ENCODE results near the gene ITM2B.
"Not testable (repeated sequence)": the region's sequence is repeated elsewhere in the genome, so short reads cannot be mapped to it uniquely, and the experiment has no call there.

The ITM2B gene

DNA sequence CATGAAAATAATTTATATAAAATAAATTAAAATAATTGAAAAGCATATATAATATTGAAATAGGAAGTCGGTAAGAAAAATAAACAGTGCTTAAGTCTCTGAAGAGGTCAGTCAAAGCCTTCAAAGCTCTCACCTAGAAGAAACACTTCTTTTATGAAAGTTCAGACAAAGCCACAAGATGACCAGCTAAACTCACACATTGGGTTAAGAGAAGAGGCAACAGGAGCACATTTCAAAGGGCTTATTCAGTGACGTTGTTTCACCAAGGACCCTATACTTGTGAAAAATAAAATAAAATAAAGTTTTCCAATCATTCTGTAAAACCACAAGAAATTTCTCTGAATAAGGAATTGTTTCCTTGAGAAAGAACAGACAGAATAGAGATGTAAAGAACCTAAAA, 2.5 kb upstream of the ITM2B start:
- DNase-seq: no peak

DNA sequence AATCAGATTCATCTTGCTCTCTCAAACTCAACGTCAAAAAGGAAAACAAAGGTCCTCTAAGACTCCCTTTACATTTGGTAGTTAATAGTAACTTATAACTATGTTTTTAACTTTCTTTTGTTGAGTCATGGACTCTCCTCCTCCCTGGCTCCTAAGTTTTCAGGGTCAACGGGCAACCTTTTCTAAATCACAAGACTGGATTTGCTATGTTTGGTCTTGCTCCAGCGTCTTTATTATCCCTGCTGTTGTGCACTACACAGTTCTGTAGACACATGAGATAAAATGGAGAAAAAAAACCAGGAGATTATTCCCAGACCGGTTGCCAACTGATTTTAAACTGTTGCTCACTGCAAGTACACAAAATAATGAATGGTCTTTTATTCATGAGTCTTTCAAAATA, 1.9 kb upstream of the ITM2B start:
- DNase-seq: no peak

DNA sequence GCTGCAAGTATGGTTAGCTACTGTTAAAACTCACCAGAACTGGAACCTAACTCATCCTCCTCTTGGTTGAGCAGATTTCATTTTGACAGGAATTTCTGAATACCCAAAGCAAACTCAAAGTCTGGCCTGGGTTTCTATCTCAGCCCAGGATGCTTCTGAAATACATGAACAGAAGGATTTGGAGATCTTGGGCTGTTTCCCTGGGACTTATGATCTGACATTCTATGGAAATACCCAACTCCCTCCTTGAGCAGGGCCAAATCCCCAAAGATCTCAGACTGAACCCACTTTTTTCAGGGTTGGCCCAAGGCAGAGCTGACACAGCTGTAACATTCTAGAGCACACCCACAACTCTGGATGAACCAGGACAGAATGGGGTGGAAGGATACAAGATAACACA, 1.1 kb upstream of the ITM2B start:
- no peak for DNase-seq

DNA sequence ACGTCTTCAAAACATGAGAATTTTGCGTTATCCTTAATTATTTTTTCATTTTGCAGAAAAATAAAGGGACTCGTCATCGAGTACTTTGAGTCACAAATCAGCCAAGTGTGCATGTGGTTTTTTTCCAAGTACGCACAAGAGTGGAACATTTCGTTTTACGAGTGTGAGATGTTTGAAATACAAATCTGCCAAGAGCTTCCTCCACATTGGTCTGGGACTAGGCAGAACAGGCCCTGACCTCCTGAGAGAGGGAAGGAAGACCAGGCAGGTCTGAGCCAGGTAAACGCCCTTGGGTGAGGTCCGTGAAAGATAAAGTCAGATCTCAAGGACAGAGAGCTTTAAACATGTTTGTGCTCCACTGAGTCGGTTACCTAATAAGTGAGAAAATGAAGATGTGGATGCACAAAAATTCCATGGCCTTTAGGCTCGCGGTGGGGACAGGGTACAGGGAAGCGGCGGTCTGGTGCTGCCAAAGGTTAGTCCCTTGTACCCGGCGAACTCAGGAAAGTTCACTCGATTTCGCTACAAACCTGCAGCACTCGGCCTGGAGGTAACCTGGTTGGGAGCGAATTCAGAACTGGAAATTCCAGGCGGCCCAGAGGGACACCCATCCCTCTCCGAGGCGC, 473 bp upstream of the ITM2B start:
- DNase-seq: no peak

DNA sequence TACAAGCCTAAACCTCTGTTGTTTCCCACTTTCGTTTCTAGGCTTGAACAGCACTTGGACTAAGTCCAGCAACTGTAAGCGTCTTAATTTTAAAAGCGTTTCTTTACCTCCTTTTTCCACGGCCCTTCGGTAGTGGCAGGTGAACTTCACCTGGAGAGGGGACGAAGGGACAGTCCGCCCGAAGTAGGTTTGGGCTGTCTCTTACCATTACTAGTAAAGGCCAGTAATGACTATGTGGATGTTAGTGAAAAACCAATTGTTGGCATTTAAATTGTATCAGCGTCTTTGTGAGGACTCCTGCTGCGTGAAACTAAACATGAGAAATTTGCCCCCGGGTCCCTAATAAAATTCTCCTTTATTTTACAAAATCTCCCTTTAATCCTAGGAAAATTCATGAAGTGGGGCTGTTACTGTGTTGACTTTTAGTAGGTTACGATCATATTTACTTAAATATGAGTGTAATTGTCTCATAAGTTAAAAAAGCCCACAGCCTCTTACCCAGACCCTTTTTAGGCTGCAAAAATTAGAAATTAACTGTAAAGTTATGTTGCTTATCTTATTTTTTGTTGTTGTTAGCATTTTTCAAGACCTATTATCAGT, 983 bp downstream of the ITM2B start:
- no peak for DNase-seq

DNA sequence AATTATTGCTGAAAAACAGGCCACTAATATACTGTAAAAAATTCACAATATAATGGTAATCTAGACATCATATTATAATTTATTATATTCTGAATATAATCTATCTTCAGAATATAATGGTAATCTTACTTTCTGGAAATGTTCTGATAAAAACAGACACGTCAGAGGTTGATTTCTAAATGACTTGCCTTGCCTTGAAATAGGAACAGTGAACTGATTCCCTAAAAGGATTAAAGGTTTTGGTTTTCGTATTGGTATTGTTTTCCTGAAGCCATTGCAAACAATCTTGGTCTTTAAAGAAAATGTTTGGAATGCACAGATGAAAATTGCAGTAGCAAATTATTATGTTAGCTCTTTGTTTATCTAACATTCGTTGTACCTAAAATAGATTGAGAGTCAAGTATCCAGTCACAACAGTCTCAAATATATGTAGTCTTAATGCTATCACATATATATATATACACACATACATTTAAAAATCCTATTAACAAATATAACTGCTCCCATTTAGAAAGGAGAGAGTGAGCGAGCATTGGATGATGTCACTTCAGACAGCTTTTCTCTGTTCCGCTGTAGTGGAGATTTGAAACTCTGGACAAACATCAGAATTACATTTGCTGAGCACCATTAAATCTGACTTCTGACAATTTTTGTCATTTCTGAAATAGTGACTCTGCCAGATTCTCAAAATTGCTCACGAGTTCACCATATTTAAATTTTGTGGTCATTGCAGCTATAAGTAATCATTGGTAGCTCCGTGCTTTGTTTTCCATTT, 1.7 kb downstream of the ITM2B start:
- DNase-seq: no peak

DNA sequence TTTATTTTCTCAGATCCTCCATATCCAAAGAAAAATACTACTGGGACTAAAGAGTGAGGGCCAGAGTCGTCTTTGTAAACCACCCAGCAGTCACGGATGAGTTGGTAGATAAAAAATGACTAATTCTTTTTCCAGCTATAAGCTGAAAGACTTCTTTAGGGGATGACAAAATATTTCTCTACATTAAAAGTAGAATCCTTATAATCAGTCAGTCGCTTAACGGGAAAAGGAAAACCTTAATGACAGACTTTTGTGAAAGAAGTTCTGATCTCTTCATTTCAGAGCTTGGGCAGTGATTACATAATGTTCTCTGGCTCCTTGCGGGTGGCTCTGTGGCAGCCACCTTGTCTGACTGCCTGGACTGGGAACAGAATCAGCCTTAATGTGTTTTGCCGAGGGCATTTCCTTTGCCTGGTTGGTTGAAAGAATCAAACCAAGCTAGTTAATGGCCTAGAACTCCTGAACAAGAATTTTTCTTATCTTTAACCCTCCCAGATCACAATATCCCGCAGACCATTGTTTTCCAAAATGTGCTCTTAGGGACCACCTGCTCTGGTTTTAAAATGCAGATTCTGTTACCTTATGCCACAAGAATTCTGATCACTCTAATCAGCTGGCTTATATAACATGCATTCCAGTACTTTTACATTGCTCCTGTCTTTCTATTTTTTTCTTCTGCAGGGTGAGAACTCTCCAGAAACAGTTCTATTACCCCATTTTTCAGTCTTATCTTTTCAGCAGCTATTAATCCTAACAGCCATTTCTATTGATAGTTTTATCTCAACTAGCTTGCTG, 2.5 kb downstream of the ITM2B start:
- no peak for DNase-seq

DNA sequence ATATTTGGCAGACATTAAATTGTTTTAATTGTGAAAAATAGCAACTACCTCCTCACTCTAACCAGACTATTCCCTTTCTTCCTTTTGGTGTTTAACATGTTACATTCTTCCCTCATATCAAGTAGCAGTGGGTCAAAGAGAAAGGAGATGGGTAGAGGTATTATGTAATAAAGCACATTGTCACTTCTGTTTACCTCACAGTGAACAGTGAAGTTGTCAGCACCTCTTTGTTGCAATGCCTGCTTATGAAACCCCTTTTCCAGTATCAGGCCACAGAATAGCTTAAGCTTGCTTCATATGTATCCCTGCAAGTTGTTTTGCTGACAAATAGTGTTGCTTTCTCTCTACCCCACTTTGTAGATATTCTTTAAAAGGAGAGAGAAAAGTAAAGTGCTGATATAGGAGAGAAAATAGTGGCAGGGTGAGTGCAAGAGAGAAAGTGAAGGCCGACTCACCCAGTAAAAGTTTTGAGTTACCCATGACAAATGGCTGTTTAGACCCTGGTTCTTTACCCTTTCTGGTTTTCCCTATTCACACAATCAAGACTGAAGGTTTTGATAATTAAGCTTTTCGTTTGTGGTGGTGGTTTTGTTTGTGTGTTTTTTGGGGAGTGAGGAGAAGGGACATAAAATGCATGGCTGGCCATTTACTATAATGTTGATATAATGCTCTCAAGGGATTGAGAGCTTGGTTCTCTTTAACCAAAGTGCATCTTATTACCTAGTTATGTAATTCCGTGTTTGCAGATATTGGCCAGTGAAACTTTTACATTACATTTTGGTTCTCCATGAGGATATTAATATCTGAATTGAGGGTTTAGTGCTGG, 3.7 kb downstream of the ITM2B start:
- DNase-seq: no peak

DNA sequence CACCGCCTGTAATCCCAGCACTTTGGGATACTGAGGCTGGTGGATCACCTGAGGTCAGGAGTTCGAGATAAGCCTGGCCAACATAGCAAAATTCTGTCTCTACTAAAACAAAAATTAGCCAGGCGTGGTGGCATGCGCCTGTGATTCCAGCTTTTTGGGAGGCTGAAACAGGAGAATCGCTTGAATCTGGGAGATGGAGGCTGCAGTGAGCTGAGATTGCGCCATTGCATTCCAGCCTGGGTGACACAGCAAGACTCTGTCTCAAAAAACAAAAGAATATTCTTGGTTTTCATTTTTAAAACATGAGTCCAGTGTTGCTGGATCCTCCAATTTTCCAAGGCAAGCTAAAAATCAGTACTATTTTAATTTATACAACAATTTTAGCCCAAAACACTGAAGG, 6.4 kb downstream of the ITM2B start:
- not testable (repeated sequence) for DNase-seq

DNA sequence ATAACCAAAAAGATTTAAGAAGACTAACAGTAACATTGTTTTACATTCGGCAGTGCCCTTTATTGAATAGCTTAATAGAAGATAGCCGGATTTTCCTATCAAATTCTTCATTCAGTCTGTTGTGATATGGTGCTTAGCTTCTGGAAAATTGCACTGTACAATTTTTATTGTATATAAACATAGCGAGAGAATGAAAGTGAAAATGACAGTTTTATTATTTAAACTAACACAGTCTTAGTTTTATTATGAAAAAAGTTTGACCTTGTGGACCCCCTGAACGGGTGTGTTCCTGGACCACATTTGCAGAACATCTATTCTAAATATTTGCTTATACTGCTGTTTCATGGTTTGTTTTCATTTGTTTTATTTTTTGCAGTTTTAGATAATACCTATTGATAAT, 8.6 kb downstream of the ITM2B start:
- DNase-seq: no peak

DNA sequence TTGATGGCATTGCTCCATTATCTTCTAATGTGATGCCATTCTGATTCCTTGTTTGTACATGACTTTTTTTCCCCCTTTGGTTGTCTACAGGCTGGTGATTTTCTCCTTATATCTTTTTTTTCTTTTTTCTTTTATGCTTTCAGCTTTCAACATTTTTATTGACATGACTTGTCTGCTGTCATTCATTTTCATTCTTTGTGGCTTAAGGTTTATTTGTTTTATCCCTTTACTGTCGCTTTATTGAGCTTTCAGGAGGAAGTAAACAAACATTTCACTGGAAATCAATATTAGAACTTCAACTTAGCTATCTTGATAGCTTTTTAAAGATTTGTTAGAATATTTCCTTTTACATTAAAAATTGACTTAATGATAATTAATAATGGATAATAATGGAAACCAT, 9.7 kb downstream of the ITM2B start:
- DNase-seq: no peak

DNA sequence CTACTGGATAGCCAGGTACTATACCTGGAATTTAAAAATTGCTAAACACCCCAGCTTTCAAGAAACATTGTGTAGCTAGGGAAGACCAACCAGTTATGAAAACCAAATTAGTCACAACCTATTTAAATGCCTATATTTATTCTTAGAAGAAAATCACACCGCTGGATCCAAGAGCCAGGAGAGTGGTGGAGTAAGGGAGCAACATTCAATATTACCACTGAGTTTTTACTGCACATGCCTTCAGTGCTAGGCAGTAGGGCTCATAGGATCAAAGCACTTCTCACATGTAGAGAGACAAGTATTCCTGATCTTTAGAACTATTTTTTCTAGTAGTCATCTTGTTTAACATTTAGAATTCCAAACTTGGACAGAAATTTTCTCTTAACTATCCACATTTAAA, 11.2 kb downstream of the ITM2B start:
- DNase-seq: no peak

DNA sequence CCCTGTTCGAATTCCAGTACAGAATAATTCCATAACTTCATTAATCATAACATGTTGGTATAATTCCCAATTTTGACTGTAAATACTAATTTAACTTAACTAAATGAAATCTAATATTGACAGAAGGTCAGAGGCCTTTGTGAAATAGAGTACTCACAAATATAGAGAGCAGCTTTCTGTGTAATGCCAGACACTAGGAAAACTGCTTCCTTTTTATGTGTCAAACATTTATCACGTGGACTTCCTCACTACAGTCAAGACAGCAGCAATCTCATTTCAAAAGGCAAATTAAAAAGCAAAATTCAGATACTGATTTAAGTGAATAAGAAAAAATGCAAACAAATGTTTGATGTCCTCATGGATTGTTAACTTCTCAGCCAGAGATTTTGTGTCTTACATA, 13.1 kb downstream of the ITM2B start:
- no peak for DNase-seq

DNA sequence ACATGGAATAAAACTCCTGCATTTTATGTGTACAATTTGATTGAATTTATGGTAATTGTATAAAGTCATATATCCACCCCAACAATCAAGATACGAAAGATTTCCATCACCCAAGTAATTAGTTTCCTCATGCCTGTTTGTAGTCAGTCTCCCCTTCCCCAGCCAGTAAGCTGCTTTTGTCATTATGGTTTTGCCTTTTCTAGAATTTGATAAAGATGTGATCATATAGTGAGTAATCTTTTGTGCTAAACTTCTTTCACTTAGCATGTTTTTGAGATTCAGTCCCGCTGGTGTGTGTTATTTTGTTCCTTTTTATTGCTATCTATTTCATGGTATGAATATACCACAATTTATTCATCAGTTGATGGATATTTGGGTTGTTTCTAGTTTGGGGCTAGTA, 16.0 kb downstream of the ITM2B start:
- no peak for DNase-seq

DNA sequence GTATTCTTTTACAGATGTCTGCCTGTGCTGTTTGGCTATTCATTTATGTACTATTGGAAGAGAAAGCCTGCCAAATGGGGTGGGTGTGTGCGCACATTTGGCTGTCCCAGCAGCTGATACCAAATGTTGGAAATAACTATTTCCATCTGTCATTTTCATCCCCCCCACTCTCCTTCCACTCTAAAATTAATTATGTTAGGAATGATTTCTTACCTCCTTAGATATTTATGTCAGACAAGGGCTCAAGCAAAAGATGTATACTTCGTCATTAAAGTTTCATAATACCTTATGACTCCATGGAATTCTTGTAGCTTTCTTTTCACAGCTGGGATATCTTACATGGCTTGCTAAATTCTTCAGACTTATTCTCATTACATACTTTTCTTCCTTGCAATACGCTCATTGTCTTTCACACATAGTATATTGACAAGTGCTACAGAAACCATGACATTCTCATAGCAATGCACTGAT, 18.6 kb downstream of the ITM2B start:
- DNase-seq: no peak

DNA sequence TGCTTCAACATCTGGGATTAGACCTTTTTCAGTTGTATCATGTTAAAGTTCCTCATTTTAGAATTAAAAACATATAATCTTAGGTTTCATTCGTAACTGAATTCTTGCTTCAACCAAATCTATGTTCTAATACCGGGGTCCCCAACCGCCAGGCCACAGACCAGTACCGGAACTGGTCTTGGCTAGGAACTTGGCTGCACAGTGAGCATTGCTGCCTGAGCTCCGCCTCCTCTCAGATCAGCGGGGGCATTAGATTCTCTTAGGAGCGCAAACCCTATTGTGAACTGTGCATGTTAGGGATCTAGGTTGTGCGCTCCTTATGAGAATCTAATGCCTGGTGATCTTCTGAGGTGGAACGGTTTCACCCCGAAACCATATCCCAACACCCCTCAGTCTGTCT, 19.2 kb downstream of the ITM2B start:
- DNase-seq: no peak

DNA sequence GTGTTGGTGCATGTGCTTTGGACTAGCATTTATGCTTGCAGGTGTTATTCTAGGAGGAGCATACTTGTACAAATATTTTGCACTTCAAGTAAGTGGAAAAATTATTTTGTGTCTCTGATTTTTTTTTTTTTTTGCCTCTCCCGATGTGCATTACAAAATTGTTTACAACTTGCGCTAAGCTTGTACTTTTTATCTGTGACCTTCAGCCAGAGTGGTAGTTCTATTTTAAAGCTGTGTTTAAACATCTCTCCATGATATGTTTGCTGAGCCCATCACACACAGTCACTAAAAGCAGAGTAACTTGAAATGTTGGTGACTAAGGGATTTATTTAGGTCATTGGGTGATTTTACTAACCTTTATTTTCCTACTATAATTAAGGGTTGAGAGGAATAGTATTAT, 20.8 kb downstream of the ITM2B start:
- no peak for DNase-seq

DNA sequence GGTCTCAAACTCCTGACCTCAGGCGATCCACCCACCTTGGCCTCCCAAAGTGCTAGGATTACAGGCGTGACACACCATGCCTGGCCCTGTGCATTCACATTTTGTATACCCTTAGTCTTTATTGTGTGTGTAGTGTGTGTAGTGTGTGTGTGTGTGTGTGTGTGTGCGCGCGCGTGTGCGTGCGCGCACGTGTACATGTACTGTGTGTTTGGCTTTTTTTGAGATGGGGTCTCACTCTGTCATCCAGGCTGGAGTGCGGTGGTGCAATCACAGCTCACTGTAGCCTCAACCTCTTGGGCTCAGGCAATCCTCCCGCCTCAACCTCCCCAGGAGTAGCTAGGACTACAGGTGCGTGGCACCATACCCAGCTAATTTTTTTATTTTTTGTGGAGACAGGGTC, 22.1 kb downstream of the ITM2B start:
- DNase-seq: no peak

DNA sequence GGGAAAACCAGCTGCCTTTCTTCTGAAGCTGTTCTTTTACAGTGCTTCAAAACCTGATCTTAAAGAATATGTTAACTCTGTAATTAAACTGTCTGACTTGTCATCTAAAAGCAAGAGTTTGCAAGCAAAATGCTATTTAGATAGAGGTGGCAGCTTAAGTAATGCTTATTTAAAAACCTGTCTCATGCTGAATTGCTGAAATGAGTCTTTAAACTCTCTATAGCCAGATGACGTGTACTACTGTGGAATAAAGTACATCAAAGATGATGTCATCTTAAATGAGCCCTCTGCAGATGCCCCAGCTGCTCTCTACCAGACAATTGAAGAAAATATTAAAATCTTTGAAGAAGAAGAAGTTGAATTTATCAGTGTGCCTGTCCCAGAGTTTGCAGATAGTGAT, 22.9 kb downstream of the ITM2B start:
- no peak for DNase-seq

DNA sequence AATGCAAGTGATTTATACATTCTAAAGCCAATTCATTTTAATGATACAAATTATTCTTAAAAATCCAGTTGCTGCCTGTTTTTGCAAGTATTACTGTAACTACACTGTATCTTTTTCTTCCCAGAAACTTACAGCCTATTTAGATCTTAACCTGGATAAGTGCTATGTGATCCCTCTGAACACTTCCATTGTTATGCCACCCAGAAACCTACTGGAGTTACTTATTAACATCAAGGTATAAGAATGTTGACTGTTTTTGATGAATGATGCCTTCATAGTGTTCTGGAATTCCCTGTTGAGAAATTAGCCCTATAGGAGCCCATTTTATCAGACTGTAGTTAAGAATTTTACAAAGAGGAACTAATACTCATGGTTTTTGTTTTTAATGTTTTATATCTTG, 25.0 kb downstream of the ITM2B start:
- no peak for DNase-seq

DNA sequence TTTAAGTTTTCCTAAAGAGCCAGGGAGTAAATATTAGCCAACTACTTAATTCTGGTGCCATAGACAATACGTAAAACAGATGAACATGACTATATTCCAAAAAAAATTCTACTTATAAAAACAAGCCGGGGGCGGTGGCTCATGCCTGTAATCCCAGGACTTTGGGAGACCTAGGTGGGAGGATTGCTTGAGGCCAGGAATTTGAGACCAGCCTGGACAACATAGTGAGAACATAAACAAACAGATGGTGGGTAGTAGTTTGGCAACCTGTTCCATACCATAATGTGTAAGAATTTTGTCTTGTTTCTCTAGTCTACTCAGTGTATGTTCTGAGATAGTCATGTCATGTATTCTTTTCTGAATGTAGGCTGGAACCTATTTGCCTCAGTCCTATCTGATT, 25.4 kb downstream of the ITM2B start:
- DNase-seq: no peak

DNA sequence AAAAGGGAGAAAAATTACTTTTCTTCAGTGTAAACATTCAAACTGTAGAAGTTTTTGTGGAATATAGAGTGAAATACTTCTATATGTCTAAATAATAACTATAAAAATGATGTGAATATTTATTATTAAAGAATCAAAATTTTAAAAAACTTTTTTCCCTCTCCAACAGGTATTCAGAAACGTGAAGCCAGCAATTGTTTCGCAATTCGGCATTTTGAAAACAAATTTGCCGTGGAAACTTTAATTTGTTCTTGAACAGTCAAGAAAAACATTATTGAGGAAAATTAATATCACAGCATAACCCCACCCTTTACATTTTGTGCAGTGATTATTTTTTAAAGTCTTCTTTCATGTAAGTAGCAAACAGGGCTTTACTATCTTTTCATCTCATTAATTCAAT, 28.0 kb downstream of the ITM2B start:
- no peak for DNase-seq

DNA sequence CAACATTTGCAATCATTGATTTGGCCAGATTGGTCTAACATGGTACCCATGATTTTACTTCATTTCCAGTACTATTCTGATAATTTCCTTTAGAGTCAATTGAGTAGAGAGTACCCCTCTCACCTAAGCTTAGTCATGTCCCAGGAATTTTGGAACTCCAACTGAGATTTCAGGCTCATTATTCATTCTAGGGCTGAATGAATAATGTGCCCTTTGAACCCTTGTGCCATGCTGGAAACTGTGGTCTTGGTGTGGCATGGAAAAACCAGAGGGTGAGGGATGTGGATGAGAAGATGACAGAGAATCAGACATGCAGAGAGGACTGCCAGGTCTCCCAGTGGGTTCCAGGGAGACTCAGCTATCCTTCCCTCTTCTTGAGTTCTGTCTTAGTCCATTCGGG, 30.2 kb downstream of the ITM2B start:
- DNase-seq: no peak
